ENCODE results near the gene ERG28.
A peak's percentile ranks its signal among the peaks of the same experiment; 100 is the strongest.
"Not testable (repeated sequence)": the region's sequence is repeated elsewhere in the genome, so short reads cannot be mapped to it uniquely, and the experiment has no call there.

ERG28 gene

DNA sequence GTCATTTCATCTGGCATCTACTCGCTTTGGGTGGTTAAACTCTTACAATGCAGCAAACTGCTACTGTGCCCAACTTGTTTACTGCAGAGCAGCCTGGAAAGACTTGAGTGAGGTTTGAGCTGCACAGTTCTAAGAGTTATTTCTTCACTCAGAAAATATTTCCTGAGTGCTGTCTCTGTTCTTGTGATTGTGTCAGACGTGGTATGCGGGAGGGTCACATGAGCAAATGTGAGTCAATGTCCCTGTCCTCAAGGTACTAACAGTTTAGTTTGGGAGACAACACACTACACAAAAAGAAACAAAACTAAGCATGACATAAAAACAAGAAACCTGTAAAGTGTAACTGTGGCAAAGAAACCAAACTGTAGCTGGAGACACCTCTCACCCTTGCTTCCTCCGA lies 49.8 kb downstream of the ERG28 start:
- DNase-seq (ENCODE audit: insufficient read length, low spot score) (no peak), FAIRE-seq (no peak)
- no peak for TF ChIP-seq SPI1 (IDR thresholded peaks at IDR 0.05; ENCODE audit: low read depth, low read length)
- TF ChIP-seq POLR2AphosphoS5 (IDR thresholded peaks at IDR 0.05; ENCODE audit: low read depth, low read length): no peak
- TF ChIP-seq PAX5 (IDR thresholded peaks at IDR 0.05; ENCODE audit: insufficient read depth, low read length, severe bottlenecking): no peak
- no peak for TF ChIP-seq POU2F2 (IDR thresholded peaks at IDR 0.05; ENCODE audit: low read depth, low read length)
- no peak for TF ChIP-seq TAF1 (IDR thresholded peaks at IDR 0.05; ENCODE audit: low read depth, low read length)
- TF ChIP-seq POLR2A (IDR thresholded peaks at IDR 0.05; ENCODE audit: low read depth, low read length): no peak

DNA sequence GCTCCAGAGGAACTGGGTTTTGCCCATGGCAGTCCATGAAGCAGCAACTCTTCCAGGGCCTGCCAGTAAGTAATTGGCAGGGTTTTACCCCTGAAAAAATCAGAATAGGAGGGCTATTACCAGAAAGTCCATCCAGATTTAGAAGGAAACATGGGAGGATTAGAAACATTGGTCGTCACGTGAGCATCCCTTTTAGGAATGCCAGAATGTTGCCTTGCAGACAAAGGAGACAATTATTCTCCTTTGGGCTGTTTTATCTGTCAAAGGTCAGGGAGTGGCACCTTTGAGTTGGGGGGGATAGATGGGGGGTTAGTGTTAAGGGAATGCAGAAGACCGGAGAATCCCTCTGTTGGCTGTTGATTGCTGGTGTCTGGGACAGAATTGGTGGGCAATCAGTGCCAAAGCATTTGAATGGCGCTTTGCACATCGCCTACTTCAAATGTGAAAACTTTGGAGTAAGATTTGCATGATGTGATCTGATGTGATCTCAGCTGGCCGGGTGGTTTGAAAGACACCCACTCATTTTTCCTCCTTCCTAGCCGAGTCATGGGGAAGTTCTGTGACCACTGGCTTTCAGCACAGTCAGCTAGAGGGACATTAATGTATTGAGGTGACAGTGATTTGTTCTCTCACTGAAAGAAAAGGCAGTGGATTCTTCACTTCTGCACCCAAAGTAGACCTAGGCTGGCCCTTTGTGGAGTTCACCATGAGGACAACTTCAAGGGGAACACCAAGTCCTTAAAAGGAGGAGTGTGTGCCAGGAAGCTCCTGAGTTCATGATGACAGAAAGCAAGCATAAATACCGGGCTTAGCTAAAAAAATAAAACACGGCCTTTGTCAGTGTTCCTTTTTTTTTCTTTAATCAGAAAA lies 50.8 kb downstream of the ERG28 start:
- TF ChIP-seq SPI1 (IDR thresholded peaks at IDR 0.05; ENCODE audit: low read depth, low read length): no peak
- no peak for TF ChIP-seq POU2F2 (IDR thresholded peaks at IDR 0.05; ENCODE audit: low read depth, low read length)
- no peak for TF ChIP-seq POLR2A (IDR thresholded peaks at IDR 0.05; ENCODE audit: low read depth, low read length)
- TF ChIP-seq POLR2AphosphoS5 (IDR thresholded peaks at IDR 0.05; ENCODE audit: low read depth, low read length): no peak
- TF ChIP-seq TAF1 (IDR thresholded peaks at IDR 0.05; ENCODE audit: low read depth, low read length): no peak
- TF ChIP-seq PAX5 (IDR thresholded peaks at IDR 0.05; ENCODE audit: insufficient read depth, low read length, severe bottlenecking): no peak
- DNase-seq (ENCODE audit: insufficient read length, low spot score): no peak
- no peak for FAIRE-seq

GRCh38 chr14:75609116-75609515 lies 51.6 kb downstream of the ERG28 start:
- FAIRE-seq: no peak
- TF ChIP-seq TAF1 (IDR thresholded peaks at IDR 0.05; ENCODE audit: low read depth, low read length) (no peak), SPI1 (IDR thresholded peaks at IDR 0.05; ENCODE audit: low read depth, low read length) (no peak), POU2F2 (IDR thresholded peaks at IDR 0.05; ENCODE audit: low read depth, low read length) (no peak), PAX5 (IDR thresholded peaks at IDR 0.05; ENCODE audit: insufficient read depth, low read length, severe bottlenecking) (no peak), POLR2AphosphoS5 (IDR thresholded peaks at IDR 0.05; ENCODE audit: low read depth, low read length) (no peak), POLR2A (IDR thresholded peaks at IDR 0.05; ENCODE audit: low read depth, low read length) (no peak)

GRCh38 chr14:75607842-75608640 lies 52.6 kb downstream of the ERG28 start:
- FAIRE-seq (no peak), DNase-seq (ENCODE audit: insufficient read length, low spot score) (no peak)
- TF ChIP-seq SPI1 (IDR thresholded peaks at IDR 0.05; ENCODE audit: low read depth, low read length) (no peak), POLR2AphosphoS5 (IDR thresholded peaks at IDR 0.05; ENCODE audit: low read depth, low read length) (no peak), PAX5 (IDR thresholded peaks at IDR 0.05; ENCODE audit: insufficient read depth, low read length, severe bottlenecking) (no peak)

More at GRCh38 chr14:75609116-75609515, 51.6 kb downstream of the ERG28 start:
- no peak for DNase-seq (ENCODE audit: insufficient read length, low spot score)

- FAIRE-seq: no peak
Measured at GRCh38 chr14:75607044-75607443, 53.6 kb downstream of the ERG28 start.

GRCh38 chr14:75605916-75606315 lies 54.8 kb downstream of the ERG28 start:
- TF ChIP-seq SPI1 (IDR thresholded peaks at IDR 0.05; ENCODE audit: low read depth, low read length) (no peak), POU2F2 (IDR thresholded peaks at IDR 0.05; ENCODE audit: low read depth, low read length) (no peak), POLR2AphosphoS5 (IDR thresholded peaks at IDR 0.05; ENCODE audit: low read depth, low read length) (no peak), PAX5 (IDR thresholded peaks at IDR 0.05; ENCODE audit: insufficient read depth, low read length, severe bottlenecking) (no peak), POLR2A (IDR thresholded peaks at IDR 0.05; ENCODE audit: low read depth, low read length) (no peak), TAF1 (IDR thresholded peaks at IDR 0.05; ENCODE audit: low read depth, low read length) (no peak)
- DNase-seq (ENCODE audit: insufficient read length, low spot score): no peak
- no peak for FAIRE-seq

More at GRCh38 chr14:75607044-75607443, 53.6 kb downstream of the ERG28 start:
- DNase-seq (ENCODE audit: insufficient read length, low spot score): no peak
- TF ChIP-seq POU2F2 (IDR thresholded peaks at IDR 0.05; ENCODE audit: low read depth, low read length): no peak
- no peak for TF ChIP-seq PAX5 (IDR thresholded peaks at IDR 0.05; ENCODE audit: insufficient read depth, low read length, severe bottlenecking)
- TF ChIP-seq POLR2AphosphoS5 (IDR thresholded peaks at IDR 0.05; ENCODE audit: low read depth, low read length): no peak
- no peak for TF ChIP-seq SPI1 (IDR thresholded peaks at IDR 0.05; ENCODE audit: low read depth, low read length)
- TF ChIP-seq TAF1 (IDR thresholded peaks at IDR 0.05; ENCODE audit: low read depth, low read length): no peak
- no peak for TF ChIP-seq POLR2A (IDR thresholded peaks at IDR 0.05; ENCODE audit: low read depth, low read length)

- no peak for FAIRE-seq
- no peak for TF ChIP-seq PAX5 (IDR thresholded peaks at IDR 0.05; ENCODE audit: insufficient read depth, low read length, severe bottlenecking)
- TF ChIP-seq SPI1 (IDR thresholded peaks at IDR 0.05; ENCODE audit: low read depth, low read length): peak; percentile 58; the same call in 1 of the 2 replicates
- TF ChIP-seq POU2F2 (IDR thresholded peaks at IDR 0.05; ENCODE audit: low read depth, low read length): no peak
- no peak for DNase-seq (ENCODE audit: insufficient read length, low spot score)
Measured at GRCh38 chr14:75604979-75605851, 55.5 kb downstream of the ERG28 start.

GRCh38 chr14:75602503-75602902 lies 58.2 kb downstream of the ERG28 start:
- FAIRE-seq: no peak
- TF ChIP-seq POLR2A (IDR thresholded peaks at IDR 0.05; ENCODE audit: low read depth, low read length): no peak
- no peak for TF ChIP-seq POLR2AphosphoS5 (IDR thresholded peaks at IDR 0.05; ENCODE audit: low read depth, low read length)
- no peak for TF ChIP-seq PAX5 (IDR thresholded peaks at IDR 0.05; ENCODE audit: insufficient read depth, low read length, severe bottlenecking)
- no peak for TF ChIP-seq POU2F2 (IDR thresholded peaks at IDR 0.05; ENCODE audit: low read depth, low read length)
- TF ChIP-seq SPI1 (IDR thresholded peaks at IDR 0.05; ENCODE audit: low read depth, low read length): no peak
- no peak for TF ChIP-seq TAF1 (IDR thresholded peaks at IDR 0.05; ENCODE audit: low read depth, low read length)
- DNase-seq (ENCODE audit: insufficient read length, low spot score): no peak

DNA sequence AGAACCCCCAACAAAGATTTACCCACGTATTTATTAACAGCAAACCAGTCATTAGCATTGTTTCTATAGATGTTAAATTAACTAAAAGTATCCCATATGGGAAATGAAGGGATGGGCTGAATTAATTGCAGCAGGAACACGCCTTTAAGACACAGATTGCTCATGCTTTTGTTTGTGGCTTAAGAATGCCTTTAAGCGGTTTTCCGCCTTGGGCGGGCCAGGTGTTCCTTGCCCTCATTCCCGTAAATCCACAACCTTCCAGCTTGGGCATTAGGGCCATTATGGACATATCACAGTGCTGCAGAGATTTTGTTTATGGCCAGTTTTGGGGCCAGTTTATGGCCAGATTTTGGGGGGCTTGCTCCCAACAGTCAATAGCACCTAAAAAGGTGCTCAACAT lies 59.6 kb downstream of the ERG28 start:
- not testable (repeated sequence) for DNase-seq (ENCODE audit: insufficient read length, low spot score); FAIRE-seq

DNA sequence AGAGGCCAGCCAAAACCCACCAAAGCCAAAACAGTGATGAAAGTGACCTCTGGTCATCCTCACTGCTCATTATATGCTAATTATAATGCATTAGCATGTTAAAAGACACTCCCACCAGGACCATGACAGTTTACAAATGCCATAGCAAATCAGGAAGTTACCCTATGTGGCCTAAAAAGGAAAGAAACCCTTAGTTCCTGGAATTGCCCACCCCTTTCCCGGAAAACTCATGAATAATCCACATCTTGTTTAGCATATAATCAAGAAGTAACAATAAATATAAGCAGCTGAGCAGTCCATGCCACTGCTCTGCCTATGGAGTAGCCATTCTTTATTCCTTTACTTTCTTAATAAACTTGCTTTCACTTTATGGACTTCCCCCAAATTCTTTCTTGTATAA lies 60.6 kb downstream of the ERG28 start:
- not testable (repeated sequence) for FAIRE-seq; DNase-seq (ENCODE audit: insufficient read length, low spot score)

Measured in GM12891 (cell line).